Fibroblast of the aortic adventitia (primary cell): Measurements from ENCODE around the gene GRIFIN. TPM values are rescaled to one million over a fixed set of nuclear protein-coding genes. Genes with fewer than 3 reads are reported as not detected.

Experiments used
- DNase-seq: peaks from one replicate; pipeline ENCODE4 v3.0.0-alpha.2; 2010; ENCODE audit warnings: low read depth
- H3K4me3 ChIP-seq: 2 replicates; pipeline ENCODE4 v1.5.1; 2011; ENCODE audit warnings: low read depth, mild to moderate bottlenecking, control low read depth, low read length, moderate library complexity
- CTCF ChIP-seq: IDR thresholded peaks from 2 replicates; pipeline ENCODE4 v1.5.1; 2011; ENCODE audit warnings: mild to moderate bottlenecking, low read length, control low read depth, inconsistent platforms; ENCODE audit not compliant: insufficient read depth
- total RNA-seq: library from RNA; depleted of rRNA; stranded (reverse); fragments of >200 nt; gene quantifications from 2 replicates; pipeline ENCODE4 v1.2.3, GENCODE V29; 2012; ENCODE audit warnings: low replicate concordance

GRIFIN gene
- total RNA-seq, 1 donor = not detected

GRCh38 chr7:2517026-2517425 is 40.8 kb upstream of the GRIFIN start:
- no peak overlapping the region for H3K4me3 ChIP-seq
- peak; percentile 11 for TF ChIP-seq CTCF
- DNase-seq = peak; percentile 78

- no peak for TF ChIP-seq CTCF
- H3K4me3 ChIP-seq = no peak overlapping the region
- no peak for DNase-seq
These were observed 40.0 kb upstream of the GRIFIN start for GRCh38 chr7:2516194-2516555.

GRCh38 chr7:2515424-2516193 is 39.4 kb upstream of the GRIFIN start:
- no peak for DNase-seq
- no peak for TF ChIP-seq CTCF
- H3K4me3 ChIP-seq = no peak overlapping the region

GRCh38 chr7:2514473-2515423 is 38.5 kb upstream of the GRIFIN start:
- no peak for TF ChIP-seq CTCF
- DNase-seq = no peak
- H3K4me3 ChIP-seq = no peak overlapping the region

- no peak for TF ChIP-seq CTCF
- no peak for DNase-seq
- no peak overlapping the region for H3K4me3 ChIP-seq
These were observed 37.5 kb upstream of the GRIFIN start for GRCh38 chr7:2513702-2514101.

- DNase-seq = no peak
- H3K4me3 ChIP-seq = no peak overlapping the region
- TF ChIP-seq CTCF = no peak
These were observed 36.5 kb upstream of the GRIFIN start for GRCh38 chr7:2512713-2513112.
